AML-193 (cell line): ENCODE data around the gene ARHGAP18.

Experiments
- DNase-seq, 2 experiments: peaks; one replicate each; lab custom pipeline; 2025; lab: John Stamatoyannopoulos, UW

Gene ARHGAP18, protein sequence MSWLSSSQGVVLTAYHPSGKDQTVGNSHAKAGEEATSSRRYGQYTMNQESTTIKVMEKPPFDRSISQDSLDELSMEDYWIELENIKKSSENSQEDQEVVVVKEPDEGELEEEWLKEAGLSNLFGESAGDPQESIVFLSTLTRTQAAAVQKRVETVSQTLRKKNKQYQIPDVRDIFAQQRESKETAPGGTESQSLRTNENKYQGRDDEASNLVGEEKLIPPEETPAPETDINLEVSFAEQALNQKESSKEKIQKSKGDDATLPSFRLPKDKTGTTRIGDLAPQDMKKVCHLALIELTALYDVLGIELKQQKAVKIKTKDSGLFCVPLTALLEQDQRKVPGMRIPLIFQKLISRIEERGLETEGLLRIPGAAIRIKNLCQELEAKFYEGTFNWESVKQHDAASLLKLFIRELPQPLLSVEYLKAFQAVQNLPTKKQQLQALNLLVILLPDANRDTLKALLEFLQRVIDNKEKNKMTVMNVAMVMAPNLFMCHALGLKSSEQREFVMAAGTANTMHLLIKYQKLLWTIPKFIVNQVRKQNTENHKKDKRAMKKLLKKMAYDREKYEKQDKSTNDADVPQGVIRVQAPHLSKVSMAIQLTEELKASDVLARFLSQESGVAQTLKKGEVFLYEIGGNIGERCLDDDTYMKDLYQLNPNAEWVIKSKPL

DNA sequence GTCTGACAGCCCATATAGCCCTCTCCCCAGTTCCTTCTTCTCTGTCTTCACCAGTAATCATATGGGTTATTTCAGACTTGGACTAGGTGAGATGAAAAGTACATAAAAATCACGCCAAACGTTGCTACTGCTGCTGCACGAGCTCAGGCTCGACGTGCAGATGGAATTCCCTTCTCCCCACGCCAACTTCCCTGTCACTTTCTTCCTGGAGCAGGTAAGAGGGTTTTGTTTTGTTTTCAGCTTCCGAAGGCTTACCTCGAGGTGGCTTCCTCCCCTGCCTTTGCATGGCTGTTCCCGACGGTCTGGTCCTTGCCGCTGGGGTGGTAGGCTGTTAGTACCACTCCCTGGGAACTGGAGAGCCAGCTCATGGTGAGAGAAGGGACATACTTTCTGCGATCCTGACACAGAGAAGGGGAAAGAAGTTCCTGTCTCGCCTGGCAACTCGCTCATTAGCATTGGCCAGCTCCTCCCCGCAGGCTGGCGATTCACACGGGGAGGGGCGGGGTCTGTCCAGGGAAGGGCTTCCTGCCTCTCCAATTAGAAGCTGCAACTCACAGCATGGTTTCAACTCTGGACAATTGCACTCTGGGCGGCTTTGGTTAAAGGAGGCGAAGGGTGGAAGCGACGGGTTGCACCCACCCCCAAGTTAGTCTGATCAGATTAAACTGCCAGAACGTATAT, at the start of gene ARHGAP18:
Gene ARHGAP18 (minus strand): TSS at position 409 of the 681 bp plus-strand sequence. CDS start 41 bp downstream, at position 368.
- peak; percentile 94 to 96 for DNase-seq

DNA sequence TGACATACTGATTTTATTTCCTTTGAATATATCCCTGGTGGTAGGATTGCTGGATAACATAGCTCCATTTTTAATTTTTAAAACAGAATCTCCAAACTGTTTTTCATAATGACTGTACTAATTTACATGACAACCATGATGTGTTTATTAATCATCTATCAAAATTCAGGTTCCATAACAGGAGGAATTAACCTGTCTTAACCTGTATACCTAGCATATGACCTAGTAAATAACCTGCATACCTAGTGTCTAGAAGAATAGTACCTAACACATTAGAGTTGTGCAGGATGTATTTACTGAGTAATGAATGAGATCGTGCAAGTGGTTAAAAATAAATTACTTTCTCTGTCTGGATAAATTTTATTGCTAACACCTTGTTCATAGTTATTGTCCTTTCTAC, 45.8 kb upstream of the ARHGAP18 start:
- DNase-seq = no peak

DNA sequence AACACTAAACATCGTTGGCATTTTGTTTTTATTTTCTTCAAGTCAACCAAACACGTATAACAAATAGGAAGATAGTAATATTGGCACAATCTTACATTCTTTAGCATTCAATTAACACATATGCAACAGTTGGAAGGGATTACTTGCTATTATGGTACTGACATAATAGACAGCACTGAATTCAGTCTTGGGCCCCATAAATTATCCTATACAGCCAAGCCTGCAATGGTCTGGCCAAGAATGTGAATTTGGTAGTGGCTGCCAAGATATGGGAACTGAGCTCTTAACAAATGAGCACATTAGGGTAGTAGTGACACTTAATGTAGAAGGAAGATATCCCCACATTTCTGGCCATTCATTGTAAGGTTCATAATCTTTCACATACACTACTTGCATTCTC, 44.8 kb upstream of the ARHGAP18 start:
- DNase-seq = no peak

DNA sequence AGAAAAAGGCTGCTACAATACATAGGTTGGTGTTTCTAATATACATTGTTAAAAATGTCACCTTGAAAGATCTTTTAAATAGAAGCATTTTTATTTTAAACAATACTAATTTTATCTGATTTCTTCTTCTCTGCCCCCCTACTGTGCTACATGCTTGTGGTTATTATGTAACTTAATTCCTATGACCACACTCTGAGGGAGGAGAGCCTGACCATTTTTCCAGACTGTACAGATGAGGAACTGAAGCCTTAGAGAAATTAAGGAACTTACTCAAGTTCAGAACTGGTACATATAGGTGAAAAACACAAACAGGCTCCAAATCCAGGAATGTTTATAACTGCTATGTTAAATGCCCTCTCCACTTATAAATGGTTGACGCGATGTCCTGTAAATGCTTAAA, 43.4 kb upstream of the ARHGAP18 start:
- DNase-seq = peak; percentile 79 to 89

DNA sequence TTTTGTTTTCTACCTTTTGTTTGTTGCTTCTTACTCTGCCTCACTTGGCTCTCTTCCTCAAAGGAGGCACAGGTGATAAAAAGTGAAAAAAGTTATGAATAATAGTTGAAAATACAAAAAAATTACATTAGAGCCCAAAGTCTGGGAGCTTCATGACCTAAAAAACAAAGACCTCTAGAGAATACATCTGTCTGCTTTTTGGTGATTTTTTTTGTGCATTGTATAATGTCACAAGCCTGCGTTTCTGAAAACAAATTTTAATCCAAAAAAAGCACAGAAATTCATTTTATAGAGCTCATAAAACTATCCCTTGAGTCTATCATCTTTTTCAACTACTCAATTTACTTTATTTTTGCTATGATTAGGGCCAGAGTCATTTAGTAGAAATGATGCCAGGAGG, 41.4 kb upstream of the ARHGAP18 start:
- DNase-seq = no peak

DNA sequence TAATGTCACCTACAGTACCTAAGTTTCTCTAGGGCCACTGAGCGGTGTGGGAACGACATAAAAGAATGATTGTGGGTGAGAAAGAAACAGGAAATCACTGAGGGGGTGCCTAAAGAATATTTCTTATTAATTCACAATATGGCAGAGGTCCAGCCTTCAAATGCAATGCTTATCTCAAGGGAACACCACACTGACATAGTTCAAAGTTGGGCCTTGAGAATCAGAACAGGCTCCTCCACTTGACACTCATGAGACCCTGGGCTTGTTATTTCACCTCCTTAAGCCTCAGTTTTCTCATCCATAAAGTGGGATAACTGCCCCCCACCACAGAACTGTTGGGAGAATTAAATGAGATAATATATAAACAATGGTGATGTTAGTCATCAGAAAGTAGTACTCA, 40.4 kb upstream of the ARHGAP18 start:
- DNase-seq = no peak

DNA sequence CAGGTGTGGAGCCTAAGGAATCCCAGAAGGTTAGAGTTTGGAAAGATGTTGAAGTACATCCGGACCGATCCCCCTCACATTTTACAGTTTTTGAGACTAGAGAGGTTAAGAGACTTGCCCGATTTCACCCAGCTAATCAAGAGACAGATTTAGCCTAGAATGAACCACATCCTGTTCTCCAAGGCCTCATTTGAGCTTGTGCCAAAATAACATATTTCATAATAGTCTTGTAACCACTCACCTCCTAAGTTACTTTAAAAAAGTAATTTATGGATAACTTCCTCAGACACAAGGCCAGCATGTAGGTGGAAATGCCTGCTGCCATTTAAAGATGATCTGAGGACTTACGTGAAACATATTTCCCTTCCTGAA, 39.8 kb upstream of the ARHGAP18 start:
- peak; percentile 95 to 96 for DNase-seq

DNA sequence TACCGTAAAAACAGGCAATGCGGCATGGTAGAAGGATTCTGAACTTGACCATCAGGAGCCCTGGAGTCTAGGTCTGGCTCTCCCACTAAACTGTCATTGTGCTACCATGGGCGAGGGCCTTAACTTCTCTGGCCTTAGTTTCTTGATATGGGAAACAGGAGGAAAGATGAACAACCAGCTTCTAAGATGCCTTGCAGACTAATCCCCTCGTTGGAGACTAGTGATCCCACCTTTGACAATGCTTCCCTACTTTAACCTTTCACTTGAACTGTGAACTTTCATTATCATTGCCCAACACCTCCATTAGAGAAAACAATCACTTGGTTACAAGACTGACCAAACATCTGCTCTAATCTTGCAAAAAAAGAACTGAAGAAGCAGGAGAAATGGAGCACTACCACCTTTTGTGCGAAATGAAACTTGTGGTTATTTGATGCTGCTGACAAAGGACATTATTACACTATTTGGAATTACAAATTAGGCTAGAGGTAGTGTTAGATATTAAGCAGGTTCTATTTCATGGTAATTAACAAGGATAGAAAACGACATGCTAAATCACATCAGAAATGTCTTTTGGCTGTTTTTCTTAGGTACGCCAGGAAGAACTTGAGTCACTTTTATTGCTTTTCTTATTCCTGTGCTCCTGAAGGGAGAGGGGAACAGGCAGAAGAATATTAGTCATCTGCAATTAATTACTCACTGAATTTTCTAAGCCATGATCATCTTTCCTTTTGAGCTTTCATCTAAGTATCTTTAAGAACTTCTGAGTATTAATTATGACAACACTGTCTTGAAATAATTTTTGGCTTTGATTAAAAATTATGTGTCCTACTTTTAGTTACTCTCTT, 39.1 kb upstream of the ARHGAP18 start:
- no peak for DNase-seq

DNA sequence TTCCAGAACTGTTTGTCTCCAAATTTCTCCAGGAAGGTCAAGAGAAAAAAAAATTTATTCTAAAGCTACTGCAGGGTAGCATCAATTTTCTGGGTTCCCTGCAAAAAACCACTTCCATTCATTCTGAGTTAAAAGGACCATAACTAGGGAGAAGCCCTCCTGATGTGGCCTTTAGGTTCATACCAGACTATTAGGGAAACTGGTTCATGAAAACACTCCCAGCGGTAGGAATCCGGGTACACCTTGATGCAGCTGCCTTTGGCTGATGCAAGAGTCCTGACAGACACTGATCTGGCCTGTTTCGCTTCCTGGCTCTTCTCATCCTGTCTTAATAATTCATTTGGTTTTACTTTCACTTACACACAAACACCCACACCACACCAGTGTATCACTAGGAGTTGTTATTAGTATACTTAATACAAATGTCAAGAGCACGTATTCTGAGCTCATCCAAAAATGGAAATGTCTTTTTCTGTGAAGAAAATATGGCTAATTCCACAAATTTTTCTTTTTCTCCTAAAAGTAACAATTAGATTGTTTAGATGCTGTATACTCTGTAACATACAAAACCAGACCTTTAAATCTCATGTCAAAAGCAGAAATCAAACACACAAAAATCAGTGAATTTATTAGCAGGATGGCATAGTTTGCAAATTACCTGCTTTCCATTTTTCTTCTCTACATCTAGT, 38.4 kb upstream of the ARHGAP18 start:
- DNase-seq = no peak

DNA sequence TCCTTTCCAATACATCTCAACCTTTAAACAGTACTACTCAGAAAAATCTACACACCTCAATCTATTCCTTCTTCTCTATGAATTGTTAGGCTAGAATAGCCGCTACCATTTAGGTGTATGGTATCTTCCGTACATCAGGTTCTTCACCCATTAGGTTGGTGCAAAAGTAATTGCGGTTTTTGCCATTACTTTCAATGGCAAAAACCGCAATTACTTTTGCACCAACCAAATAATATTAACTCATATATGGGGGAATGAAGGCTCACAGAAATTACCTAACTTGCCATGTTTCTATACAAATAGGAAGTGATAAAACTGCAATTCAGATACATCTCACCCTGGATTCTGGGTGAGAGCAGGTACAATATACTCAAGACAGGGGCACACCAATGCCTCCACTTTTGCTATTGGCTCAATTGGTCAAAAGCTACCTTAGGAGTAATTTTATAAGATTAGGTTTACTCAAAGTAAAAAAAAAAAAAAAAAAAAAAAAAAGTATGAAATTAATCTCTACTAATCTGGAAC, 37.7 kb upstream of the ARHGAP18 start:
- DNase-seq = no peak

DNA sequence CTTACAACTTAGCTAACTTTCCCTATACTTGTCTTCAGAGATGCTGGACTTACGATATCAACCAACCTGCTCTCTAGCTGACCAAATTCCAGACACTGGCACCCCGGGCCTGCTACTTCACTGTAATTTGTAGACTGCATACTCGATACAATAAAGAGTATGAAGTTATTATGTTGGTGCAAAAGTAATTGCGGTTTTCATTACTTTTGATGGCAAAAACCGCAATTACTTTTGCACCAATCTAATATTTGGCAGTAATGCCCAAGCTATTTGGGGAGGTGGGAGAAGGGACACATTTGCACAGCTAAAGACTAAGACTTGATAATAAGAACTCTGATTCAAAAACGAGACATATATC, 34.9 kb upstream of the ARHGAP18 start:
- no peak for DNase-seq

DNA sequence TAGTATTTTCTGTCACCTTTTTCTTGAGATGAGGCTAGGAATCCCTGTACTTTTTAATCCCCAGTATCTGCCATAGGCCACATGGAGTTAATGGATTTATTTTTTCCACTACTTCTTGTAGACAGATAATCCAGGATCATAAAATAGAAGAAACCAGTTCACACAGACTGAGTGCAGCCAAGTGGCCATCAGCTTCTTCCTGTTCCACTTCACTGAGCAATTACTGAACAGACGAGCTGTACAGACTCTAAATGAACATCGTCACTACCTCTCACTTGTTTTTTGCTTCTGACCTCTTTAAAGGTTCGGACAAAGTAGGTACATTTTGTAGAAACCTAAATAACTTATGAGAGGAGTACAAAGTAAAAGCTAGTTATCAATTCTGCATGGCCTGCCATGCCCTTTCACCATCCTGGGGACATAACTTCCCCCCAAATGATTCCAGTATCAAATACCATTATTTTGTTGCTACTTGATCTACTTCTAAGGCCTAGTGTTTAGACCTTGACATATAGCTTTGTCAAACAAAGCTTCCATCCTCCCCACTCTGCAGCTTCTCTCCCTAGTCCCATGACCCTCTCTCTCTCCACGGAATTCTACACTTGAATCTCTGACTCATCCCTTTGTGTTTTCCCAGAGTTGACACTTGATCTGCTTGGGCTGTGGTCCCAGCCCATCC, 34.4 kb upstream of the ARHGAP18 start:
- no peak for DNase-seq

DNA sequence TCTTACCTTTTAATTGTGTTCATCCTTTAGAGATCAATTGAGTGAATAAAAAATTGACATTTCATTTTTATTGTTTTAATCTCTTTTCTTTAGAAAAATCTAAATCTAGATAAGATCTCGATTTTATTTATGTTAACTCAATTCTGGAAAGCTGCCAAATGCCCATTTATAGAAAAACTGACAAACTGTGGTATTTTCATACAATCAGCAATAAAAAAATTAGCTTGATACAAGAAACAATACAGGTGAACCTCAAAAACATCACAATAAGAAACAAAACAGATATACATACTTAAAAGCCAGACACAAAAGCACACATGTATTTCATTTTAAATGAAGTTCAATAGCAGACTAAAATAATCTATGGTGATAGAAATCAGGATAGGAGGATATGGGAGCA, 30.0 kb upstream of the ARHGAP18 start:
- DNase-seq = no peak

DNA sequence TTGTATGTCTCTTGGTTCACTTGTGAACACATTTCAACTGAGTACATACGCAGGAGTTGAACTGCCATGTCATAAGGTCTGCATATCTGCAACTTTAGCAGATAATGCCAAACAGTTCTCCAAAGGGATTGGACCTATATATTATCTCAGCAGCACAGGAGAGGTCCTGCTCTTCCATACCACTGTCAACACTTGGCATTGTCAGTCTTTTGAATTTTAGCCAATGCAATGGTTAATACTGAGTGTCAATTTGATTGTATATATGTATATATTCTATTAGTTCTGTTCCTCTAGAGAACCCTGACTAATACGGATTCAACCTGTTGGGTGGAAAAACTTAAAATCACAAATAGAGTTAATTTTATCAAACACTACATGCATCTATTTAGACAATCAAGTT, 26.1 kb upstream of the ARHGAP18 start:
- no peak for DNase-seq

DNA sequence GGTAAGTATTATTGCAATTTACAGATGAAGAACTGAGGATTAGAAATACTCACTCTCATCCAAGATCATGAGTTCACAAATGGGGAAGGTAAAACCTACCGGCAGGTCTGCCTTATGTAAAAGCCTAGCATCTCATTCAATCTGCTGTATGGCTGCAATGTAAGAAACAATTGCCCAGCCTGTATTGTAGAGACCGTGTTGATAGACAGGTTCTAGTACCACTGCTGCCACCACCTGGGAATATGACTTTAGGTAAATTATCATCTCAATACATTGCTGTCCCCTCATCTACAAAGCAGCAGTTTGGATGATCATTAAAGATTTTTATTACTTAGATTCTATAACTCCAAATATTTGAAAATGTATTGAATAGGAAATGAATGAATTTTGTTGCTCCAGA, 23.3 kb upstream of the ARHGAP18 start:
- no peak for DNase-seq

DNA sequence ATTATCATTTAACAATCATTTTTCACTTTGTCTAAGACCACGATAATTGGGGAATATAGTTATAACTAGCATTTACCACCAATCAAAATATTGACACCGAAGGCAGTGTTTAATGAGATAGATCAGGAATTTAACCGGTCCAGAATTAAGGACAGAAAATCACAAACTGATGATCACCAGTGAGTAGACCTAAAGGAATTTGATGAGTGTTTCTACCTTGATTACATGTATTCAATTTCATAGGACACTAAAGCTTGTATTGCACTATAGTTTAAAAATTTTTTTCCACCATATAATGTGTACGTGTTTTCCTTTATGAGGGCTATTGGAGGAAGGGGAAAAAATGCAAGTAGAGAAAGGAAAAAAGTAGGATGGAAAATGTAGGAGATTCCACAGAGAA, 22.6 kb upstream of the ARHGAP18 start:
- DNase-seq = no peak

DNA sequence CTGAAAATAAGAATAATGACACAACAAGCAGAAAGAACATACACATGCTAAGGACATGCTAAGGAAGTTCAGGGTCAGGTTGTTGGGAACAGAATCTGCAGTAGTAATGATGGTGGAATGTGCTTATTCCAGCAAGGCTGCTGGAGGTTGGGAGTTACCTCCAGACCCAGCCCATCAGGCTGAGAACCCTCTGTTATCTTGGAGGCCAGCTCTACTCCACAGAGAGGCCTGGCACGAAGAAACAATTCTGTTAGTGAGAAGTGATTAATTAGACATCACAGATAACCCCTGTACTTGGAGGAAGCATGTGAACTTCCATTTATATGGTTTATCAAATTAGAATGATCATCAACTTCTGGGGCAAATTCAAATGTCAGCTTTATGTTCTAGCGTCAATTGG, 22.1 kb upstream of the ARHGAP18 start:
- no peak for DNase-seq

DNA sequence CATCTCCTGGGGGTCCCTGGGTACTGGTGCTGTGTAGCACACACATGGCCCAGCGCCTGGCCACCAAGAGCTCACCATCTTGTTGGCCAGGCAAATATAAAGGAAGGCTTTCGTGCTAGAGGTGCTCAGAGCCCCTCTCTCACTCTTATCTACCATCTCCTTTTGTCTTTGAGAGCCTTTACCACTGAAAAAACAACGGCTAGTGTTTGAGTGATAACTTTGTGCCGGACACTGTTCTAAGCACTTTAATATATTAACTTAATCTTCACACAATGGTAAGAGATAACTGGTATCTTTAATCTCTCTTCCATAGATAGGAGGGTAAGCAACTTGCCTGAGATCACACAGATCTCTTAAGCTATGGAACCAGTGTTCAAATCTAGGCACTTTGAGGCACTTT, 21.5 kb upstream of the ARHGAP18 start:
- DNase-seq = no peak

DNA sequence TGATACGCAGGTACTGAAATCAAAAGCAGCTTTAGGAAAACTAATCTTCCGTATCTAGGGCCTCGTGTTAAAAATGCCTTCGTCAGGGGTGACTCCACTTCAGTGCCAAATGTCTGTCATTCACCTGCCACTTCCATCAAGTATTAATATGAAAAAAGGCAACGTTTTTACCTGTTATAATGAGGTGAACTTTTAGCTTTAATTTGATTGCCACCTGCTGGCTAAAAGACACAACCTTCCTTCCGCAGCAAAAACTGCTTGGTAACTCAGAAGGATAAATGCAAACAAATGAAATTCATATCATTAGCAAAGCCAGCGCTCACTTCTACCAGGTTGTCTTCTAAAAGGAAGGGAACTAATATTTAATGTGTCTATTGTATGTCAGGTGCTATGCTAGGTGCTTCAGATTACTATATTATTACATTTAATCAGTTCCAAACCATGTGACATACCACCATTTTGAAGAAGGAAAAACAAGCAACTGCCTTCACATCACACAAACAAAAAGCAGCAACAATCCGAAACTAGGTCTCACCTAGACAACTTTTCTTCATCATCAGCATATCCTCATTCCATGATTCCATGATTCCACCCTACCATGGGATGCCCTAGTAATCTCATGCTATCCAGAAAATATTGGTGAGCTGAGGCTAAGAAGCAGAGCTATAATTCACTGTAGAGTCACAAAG, 20.6 kb upstream of the ARHGAP18 start:
- peak; percentile 59 to 65 for DNase-seq

DNA sequence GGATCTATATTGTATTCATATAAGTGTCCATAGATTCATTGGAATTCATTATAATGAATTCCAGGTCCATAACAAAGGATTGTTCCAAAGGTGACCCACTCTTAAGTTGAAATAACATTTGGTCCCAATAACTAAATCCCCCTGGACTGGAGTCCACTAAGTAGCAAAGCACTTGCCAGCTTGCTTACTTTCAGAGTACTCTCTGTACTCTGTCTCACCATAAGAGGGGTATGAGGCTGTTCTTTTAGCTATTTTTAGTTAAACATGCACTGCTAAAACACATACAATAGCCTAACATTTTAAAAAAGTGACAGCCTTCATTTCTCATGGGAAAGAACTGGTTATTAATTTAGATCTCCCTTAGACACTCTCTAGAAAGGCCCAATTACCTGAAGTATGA, 16.7 kb upstream of the ARHGAP18 start:
- no peak for DNase-seq
